ENCODE measurements around the gene TAF11.

DNA sequence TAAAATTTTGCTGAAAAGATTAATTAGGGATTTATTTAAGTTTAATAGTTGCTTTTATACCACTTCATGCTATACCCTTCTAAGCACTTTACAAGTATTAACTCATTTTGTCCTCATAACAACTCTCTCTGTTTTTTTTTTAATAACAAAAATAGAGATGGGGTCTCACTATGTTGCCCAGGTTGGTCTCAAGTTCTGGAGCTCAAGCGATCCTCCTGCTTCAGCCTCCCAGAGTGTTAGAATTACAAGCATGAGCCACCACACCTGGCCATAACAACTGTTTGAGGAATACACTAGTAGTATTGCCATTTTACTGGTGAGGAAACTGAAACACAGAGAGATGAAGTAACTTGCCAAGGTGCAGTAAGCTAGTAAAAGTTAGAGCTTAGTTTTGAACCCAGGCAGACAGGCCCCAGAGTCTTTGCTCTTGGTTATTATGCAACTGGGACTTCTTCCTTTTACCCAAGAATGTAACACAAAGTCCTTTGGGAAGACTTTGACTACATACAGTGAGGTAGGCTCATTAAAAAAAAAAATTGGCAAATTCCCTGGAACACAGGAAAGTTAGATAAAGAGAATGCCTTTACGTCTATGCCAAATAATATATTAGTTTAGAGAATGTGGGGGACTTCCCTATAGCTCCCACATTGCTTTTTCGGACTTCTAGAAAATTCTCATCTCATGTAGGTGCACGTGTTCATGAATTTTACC is 12.6 kb upstream of the TAF11 start:
- no peak for TF ChIP-seq CTCF (IDR thresholded peaks at IDR 0.05; ENCODE audit: insufficient read depth, low read length)
- TF ChIP-seq POLR2AphosphoS5 (IDR thresholded peaks at IDR 0.05; ENCODE audit: low read depth): no peak

All from HL-60 (cell line).